Panc1 (cell line): ENCODE measurements around the gene EPOP. TPM values are rescaled to one million over a fixed set of nuclear protein-coding genes. Genes with fewer than 3 reads are reported as not detected.

Source experiments
- ATAC-seq: fragments of 200-7000 bp; cut with Tn5 transposase; 2 replicates; pipeline ENCODE4 v1.9.1; 2020; ENCODE audit warnings: mild to moderate bottlenecking, moderate library complexity
- BruUV-seq: library from RNA; stranded (reverse); fragments of 400-500 nt; replicated peaks from 2 replicates; lab custom pipeline; 2021; lab: Mats Ljungman, UMichigan
- CTCF ChIA-PET: fragments of 300-600 bp; sonication (Branson Sonifier 250); formaldehyde crosslinking; loops from one replicate; lab custom pipeline; 2022; ENCODE audit warnings: antibody characterized with exemption; lab: Charles Lee
- POLR2A ChIA-PET: fragments of 300-600 bp; sonication (Branson Sonifier 250); formaldehyde crosslinking; loops from one replicate; lab custom pipeline; 2022; ENCODE audit warnings: antibody characterized with exemption; lab: Charles Lee
- DNase-seq: peaks from one replicate; pipeline ENCODE4 v3.0.0-alpha.2; 2010; ENCODE audit warnings: low read depth, low spot score
- H3K27ac ChIP-seq: 2 replicates; pipeline ENCODE4 v1.5.1; 2011; ENCODE audit warnings: mild to moderate bottlenecking, low read length, inconsistent platforms
- H3K27me3 ChIP-seq: fragments of 200-500 bp; sonication (Bioruptor generic); 2 replicates; pipeline ENCODE4 v1.6.0; 2014; ENCODE audit warnings: low read length, inconsistent platforms; ENCODE audit not compliant: control insufficient read depth, insufficient read depth
- H3K36me3 ChIP-seq: fragments of 200-500 bp; sonication (Bioruptor generic); 2 replicates; pipeline ENCODE4 v1.5.1; 2014; ENCODE audit warnings: inconsistent platforms, mild to moderate bottlenecking, low read length, moderate library complexity; ENCODE audit not compliant: control insufficient read depth, insufficient read depth
- H3K4me1 ChIP-seq: 2 replicates; pipeline ENCODE4 v1.5.1; 2011; ENCODE audit warnings: inconsistent platforms, mild to moderate bottlenecking, low read length, moderate library complexity; ENCODE audit not compliant: control insufficient read depth, insufficient read depth
- H3K4me3 ChIP-seq, 2 experiments: 2 replicates each; pipeline ENCODE4 v1.5.1; 2011 to 2012; ENCODE audit warnings: low read depth in 2 of 2, low read length in 2 of 2, mild to moderate bottlenecking in 2 of 2, inconsistent platforms in 1 of 2, moderate library complexity in 1 of 2
- H3K9me3 ChIP-seq: fragments of 200-500 bp; sonication (Bioruptor generic); 2 replicates; pipeline ENCODE4 v1.5.1; 2014; ENCODE audit warnings: low read depth, mild to moderate bottlenecking, inconsistent platforms, low read length, moderate library complexity; ENCODE audit not compliant: control insufficient read depth, insufficient read depth
- SIN3A ChIP-seq: IDR thresholded peaks from 2 replicates; pipeline ENCODE4 v1.6.1; 2012; ENCODE audit warnings: low read depth, mild to moderate bottlenecking, low read length, moderate library complexity, borderline replicate concordance; ENCODE audit not compliant: insufficient read depth
- TCF7L2 ChIP-seq: IDR thresholded peaks from 2 replicates; pipeline ENCODE4 v1.6.1; 2011; ENCODE audit warnings: mild to moderate bottlenecking, low read depth, low read length, inconsistent platforms
- in situ Hi-C: cut with HindIII; loops from 2 replicates; pipeline ENCODE4 v1.10.0; 2016; ENCODE audit warnings: low sequenced_read_pairs, low pct_unique_long_range_greater_than_20kb
- intact Hi-C: fragments of 100-400 bp; cut with micrococcal nuclease; formaldehyde crosslinking; loops from one replicate; pipeline ENCODE4 v1.10.0; 2022; ENCODE audit not compliant: unreplicated experiment
- total RNA-seq: library from RNA; stranded (reverse); gene quantifications from one replicate; pipeline ENCODE4 v1.2.1, GENCODE V29; 2021; ENCODE audit not compliant: unreplicated experiment
- TF ChIP-seq, protein P1 (sequence below): fragments of 450-650 bp; IDR thresholded peaks from 2 replicates; pipeline ENCODE4 v1.5.1; 2017; ENCODE audit warnings: mild to moderate bottlenecking
- TF ChIP-seq, protein P2 (sequence below), 2 experiments: IDR thresholded peaks; 2 replicates each; pipeline ENCODE4 v1.6.1; 2011 to 2012; ENCODE audit warnings: low read depth in 2 of 2, control low read depth in 1 of 2, low read length in 1 of 2, mild to moderate bottlenecking in 1 of 2, moderate library complexity in 1 of 2; ENCODE audit not compliant: insufficient read depth in 1 of 2

The EPOP gene
- total RNA-seq, 1 experiment from 2014 or later: 19.9 TPM

DNA sequence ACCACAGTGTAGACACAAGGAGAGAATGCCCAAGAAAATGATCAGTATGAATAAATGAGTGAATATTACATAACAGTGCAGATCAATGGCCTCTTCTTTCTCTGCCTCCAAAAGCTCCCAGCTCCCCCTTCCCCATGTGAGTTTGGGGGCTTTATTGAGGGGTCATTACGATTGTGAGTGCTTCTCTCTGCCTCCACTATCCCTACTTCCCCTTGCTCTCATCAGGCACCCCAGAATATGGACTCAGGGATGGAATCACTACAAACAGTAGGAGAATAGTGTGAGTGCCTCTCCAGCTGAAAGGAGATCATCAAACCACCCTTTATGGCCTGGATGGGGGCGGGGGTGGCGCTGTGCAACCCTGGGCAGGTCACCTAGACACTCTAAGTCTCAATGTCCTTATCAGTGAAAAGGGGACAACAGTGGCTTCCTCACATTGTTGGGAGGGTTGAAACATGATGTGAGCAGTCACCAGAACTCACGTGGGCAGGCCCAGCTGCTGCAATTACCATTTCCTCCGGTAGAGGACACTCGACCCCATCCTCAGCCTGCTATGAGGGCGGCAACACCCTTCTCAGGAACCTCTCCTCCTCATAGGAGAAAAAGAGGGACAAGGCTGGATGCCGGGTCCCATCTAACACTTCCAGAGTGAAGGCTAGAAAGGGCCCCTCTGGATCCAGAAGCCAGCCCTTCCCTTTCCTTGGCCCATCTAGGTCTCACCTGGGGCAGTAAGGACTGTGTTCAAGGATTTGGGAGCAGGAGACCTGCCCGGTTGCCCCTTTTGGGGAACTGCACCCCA lies 2.1 kb upstream of the EPOP start:
- Histone ChIP-seq H3K27ac (0 out of 2 replicates have a peak overlapping the region, but pooled peaks have one; percentile 34), H3K4me3 (0 out of 4 replicates have a peak overlapping the region, but pooled peaks of 1 of the 2 experiments have one; percentile 6), H3K9me3 (no peaks in the 10 kb centered on the region), H3K4me1 (peaks cover 8% of the 10 kb centered on the region), H3K36me3 (no peaks in the 10 kb centered on the region), H3K27me3 (no peaks in the 10 kb centered on the region)
- in situ Hi-C loops (no loop called here), intact Hi-C loops (loop anchor here (5.0 kb wide), 1 partner anchor 55 kb away; the partner anchor contains the start of gene CISD3)
- peak; percentile 73 for ATAC-seq
- peak; percentile 81 for DNase-seq
- no peak for TF ChIP-seq SIN3A
- TF ChIP-seq, protein P1, sequence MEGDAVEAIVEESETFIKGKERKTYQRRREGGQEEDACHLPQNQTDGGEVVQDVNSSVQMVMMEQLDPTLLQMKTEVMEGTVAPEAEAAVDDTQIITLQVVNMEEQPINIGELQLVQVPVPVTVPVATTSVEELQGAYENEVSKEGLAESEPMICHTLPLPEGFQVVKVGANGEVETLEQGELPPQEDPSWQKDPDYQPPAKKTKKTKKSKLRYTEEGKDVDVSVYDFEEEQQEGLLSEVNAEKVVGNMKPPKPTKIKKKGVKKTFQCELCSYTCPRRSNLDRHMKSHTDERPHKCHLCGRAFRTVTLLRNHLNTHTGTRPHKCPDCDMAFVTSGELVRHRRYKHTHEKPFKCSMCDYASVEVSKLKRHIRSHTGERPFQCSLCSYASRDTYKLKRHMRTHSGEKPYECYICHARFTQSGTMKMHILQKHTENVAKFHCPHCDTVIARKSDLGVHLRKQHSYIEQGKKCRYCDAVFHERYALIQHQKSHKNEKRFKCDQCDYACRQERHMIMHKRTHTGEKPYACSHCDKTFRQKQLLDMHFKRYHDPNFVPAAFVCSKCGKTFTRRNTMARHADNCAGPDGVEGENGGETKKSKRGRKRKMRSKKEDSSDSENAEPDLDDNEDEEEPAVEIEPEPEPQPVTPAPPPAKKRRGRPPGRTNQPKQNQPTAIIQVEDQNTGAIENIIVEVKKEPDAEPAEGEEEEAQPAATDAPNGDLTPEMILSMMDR: peak; percentile 88
- ChIA-PET POLR2A (interaction anchor here (0.6 kb wide), 1 partner anchor 10 kb away, joined by 3 read pairs; no protein-coding TSS in a partner anchor), CTCF (interaction anchor here (0.6 to 1.3 kb wide), 3 partner anchors 14 to 58 kb away, joined by 3 to 4 read pairs (median 3); no protein-coding TSS in a partner anchor)
- no TSS peak for BruUV-seq

- intact Hi-C loops (no loop called here), in situ Hi-C loops (no loop called here)
- Histone ChIP-seq H3K4me3 (peak overlapping the region; percentile 59 to 62), H3K9me3 (no peaks in the 10 kb centered on the region), H3K4me1 (peaks cover 10% of the 10 kb centered on the region), H3K27ac (peak overlapping the region; percentile 73; the same call in 1 of the 2 replicates), H3K36me3 (no peaks in the 10 kb centered on the region), H3K27me3 (no peaks in the 10 kb centered on the region)
- TSS peak; percentile 77 for BruUV-seq
- TF ChIP-seq, protein P1: peak; percentile 54
- no peak for TF ChIP-seq TCF7L2
- CTCF ChIA-PET: interaction anchor here (0.7 to 1.1 kb wide), 2 partner anchors 60 to 155 kb away, joined by 6 read pairs; no protein-coding TSS in a partner anchor
- DNase-seq (no peak), ATAC-seq (peak; percentile 44)
- POLR2A ChIA-PET: interaction anchor here (0.6 kb wide), 1 partner anchor 70 kb away, joined by 3 read pairs; no protein-coding TSS in a partner anchor
These were observed 576 bp downstream of the EPOP start for GRCh38 chr17:38674014-38674748.

DNA sequence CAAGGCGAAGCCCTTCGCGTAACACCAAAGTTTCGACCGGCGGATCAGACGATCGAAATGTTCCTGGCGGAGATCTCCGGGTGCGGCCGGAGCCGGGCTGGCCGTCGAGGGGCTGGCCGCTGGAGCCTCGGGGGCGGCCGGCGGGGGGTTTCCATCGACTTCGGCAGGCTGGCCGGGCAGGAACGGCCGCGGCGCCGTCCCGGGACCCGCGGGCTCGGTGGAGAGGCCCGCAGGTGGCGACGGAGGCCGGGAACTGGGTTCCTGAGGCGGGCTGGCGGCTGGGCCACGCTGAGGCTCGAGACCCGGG lies 1.1 kb downstream of the EPOP start:
- peak; percentile 9; the same call in 1 of the 2 replicates for ATAC-seq

More for the DNA sequence above, 1.1 kb downstream of the EPOP start:
- ChIA-PET CTCF (interaction anchor here (0.7 kb wide), 1 partner anchor 156 kb away, joined by 6 read pairs; no protein-coding TSS in a partner anchor), POLR2A (no interaction called here)
- Histone ChIP-seq H3K4me3 (peak overlapping the region; percentile 59 to 62), H3K27me3 (no peaks in the 10 kb centered on the region), H3K27ac (no peak overlapping the region), H3K36me3 (no peaks in the 10 kb centered on the region), H3K4me1 (peaks cover 10% of the 10 kb centered on the region), H3K9me3 (no peaks in the 10 kb centered on the region)
- in situ Hi-C loops: no loop called here
- TF ChIP-seq, protein P2, sequence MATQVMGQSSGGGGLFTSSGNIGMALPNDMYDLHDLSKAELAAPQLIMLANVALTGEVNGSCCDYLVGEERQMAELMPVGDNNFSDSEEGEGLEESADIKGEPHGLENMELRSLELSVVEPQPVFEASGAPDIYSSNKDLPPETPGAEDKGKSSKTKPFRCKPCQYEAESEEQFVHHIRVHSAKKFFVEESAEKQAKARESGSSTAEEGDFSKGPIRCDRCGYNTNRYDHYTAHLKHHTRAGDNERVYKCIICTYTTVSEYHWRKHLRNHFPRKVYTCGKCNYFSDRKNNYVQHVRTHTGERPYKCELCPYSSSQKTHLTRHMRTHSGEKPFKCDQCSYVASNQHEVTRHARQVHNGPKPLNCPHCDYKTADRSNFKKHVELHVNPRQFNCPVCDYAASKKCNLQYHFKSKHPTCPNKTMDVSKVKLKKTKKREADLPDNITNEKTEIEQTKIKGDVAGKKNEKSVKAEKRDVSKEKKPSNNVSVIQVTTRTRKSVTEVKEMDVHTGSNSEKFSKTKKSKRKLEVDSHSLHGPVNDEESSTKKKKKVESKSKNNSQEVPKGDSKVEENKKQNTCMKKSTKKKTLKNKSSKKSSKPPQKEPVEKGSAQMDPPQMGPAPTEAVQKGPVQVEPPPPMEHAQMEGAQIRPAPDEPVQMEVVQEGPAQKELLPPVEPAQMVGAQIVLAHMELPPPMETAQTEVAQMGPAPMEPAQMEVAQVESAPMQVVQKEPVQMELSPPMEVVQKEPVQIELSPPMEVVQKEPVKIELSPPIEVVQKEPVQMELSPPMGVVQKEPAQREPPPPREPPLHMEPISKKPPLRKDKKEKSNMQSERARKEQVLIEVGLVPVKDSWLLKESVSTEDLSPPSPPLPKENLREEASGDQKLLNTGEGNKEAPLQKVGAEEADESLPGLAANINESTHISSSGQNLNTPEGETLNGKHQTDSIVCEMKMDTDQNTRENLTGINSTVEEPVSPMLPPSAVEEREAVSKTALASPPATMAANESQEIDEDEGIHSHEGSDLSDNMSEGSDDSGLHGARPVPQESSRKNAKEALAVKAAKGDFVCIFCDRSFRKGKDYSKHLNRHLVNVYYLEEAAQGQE (IDR thresholded peaks at IDR 0.05; ENCODE audit: insufficient read depth in 1 of 2, low read depth in 2 of 2, low read length in 1 of 2): no peak
- 0 out of 2 replicates have a peak, but pooled peaks have one; percentile 4 for TF ChIP-seq SIN3A
- DNase-seq: no peak
- intact Hi-C loops: no loop called here
- no TSS peak for BruUV-seq
